ENCODE results near the gene PTGR3.

GRCh38 chr18:75205514-75206132, 3.3 kb downstream of the PTGR3 start:
- TF ChIP-seq, protein P1, sequence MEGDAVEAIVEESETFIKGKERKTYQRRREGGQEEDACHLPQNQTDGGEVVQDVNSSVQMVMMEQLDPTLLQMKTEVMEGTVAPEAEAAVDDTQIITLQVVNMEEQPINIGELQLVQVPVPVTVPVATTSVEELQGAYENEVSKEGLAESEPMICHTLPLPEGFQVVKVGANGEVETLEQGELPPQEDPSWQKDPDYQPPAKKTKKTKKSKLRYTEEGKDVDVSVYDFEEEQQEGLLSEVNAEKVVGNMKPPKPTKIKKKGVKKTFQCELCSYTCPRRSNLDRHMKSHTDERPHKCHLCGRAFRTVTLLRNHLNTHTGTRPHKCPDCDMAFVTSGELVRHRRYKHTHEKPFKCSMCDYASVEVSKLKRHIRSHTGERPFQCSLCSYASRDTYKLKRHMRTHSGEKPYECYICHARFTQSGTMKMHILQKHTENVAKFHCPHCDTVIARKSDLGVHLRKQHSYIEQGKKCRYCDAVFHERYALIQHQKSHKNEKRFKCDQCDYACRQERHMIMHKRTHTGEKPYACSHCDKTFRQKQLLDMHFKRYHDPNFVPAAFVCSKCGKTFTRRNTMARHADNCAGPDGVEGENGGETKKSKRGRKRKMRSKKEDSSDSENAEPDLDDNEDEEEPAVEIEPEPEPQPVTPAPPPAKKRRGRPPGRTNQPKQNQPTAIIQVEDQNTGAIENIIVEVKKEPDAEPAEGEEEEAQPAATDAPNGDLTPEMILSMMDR (IDR thresholded peaks at IDR 0.05) = no peak
- TF ChIP-seq POLR2A (IDR thresholded peaks at IDR 0.05) = no peak
